BLaER1 (cell line): ENCODE results near the gene TRIM40.

Experiments used
- H3K27ac ChIP-seq: shearing (Covaris generic); formaldehyde crosslinking; 2 replicates; pipeline ENCODE4 v1.8.1; 2022
- H3K27me3 ChIP-seq: shearing (Covaris generic); formaldehyde crosslinking; 2 replicates; pipeline ENCODE4 v1.8.1; 2022
- H3K36me3 ChIP-seq: shearing (Covaris generic); formaldehyde crosslinking; 2 replicates; pipeline ENCODE4 v1.8.1; 2022
- H3K4me1 ChIP-seq: shearing (Covaris generic); formaldehyde crosslinking; 2 replicates; pipeline ENCODE4 v1.8.1; 2022
- H3K4me2 ChIP-seq: shearing (Covaris generic); formaldehyde crosslinking; 2 replicates; pipeline ENCODE4 v1.8.1; 2022
- H3K4me3 ChIP-seq: shearing (Covaris generic); formaldehyde crosslinking; 2 replicates; pipeline ENCODE4 v1.8.1; 2022
- H3K9ac ChIP-seq: shearing (Covaris generic); formaldehyde crosslinking; 2 replicates; pipeline ENCODE4 v1.8.1; 2022
- H3K9me3 ChIP-seq: shearing (Covaris generic); formaldehyde crosslinking; 2 replicates; pipeline ENCODE4 v1.8.1; 2022
- H4K20me1 ChIP-seq: shearing (Covaris generic); formaldehyde crosslinking; 2 replicates; pipeline ENCODE4 v1.8.1; 2022
- Cebpa-rat ChIP-seq: shearing (Covaris generic); IDR thresholded peaks from 2 replicates; pipeline ENCODE4 v1.8.1; 2022

The TRIM40 gene

GRCh38 chr6:30171677-30172471 is 35.9 kb downstream of the TRIM40 start:
- no peak overlapping the region for H3K27ac ChIP-seq
- no peaks in the 10 kb centered on the region for H3K9me3 ChIP-seq
- no peak overlapping the region for H3K4me3 ChIP-seq
- TF ChIP-seq Cebpa-rat, result no peak
- H4K20me1 ChIP-seq, result no peaks in the 10 kb centered on the region
- no peaks in the 10 kb centered on the region for H3K36me3 ChIP-seq
- H3K9ac ChIP-seq, result no peak overlapping the region
- H3K4me2 ChIP-seq, result peak overlapping the region; percentile 52
- peaks cover 19% of the 10 kb centered on the region for H3K27me3 ChIP-seq
- H3K4me1 ChIP-seq, result no peaks in the 10 kb centered on the region

DNA sequence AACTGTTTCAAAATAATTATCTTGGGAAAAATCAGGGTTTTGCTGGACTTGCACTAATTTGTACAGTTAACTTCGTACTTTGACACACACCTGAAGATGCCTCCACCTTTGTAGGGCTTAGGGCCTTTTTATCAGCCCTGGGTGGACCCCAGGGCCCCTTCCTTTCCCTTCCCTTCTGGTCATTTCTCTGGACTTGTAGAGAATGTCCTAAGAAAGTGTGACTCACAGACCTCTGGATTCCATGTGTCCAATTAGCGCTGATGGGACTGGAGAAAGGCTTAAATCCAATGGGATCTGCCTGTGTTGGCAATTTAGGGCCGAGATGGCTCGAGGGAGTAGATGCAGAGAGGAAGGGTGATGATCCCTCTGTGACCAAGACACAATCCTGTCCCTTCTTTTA is 36.7 kb downstream of the TRIM40 start:
- no peak overlapping the region for H3K4me3 ChIP-seq
- no peaks in the 10 kb centered on the region for H4K20me1 ChIP-seq
- no peak overlapping the region for H3K9ac ChIP-seq
- no peaks in the 10 kb centered on the region for H3K4me1 ChIP-seq
- H3K4me2 ChIP-seq, result no peak overlapping the region
- H3K9me3 ChIP-seq, result no peaks in the 10 kb centered on the region
- no peaks in the 10 kb centered on the region for H3K36me3 ChIP-seq
- no peak overlapping the region for H3K27ac ChIP-seq
- TF ChIP-seq Cebpa-rat, result no peak
- peaks cover 19% of the 10 kb centered on the region for H3K27me3 ChIP-seq

- Histone ChIP-seq H3K27me3 (peaks cover 19% of the 10 kb centered on the region), H3K9ac (no peak overlapping the region), H3K4me3 (no peak overlapping the region), H4K20me1 (no peaks in the 10 kb centered on the region), H3K27ac (no peak overlapping the region), H3K9me3 (peaks cover 15% of the 10 kb centered on the region), H3K36me3 (no peaks in the 10 kb centered on the region), H3K4me1 (no peaks in the 10 kb centered on the region), H3K4me2 (no peak overlapping the region)
- no peak for TF ChIP-seq Cebpa-rat
Measured at GRCh38 chr6:30175765-30176164, 39.8 kb downstream of the TRIM40 start.

DNA sequence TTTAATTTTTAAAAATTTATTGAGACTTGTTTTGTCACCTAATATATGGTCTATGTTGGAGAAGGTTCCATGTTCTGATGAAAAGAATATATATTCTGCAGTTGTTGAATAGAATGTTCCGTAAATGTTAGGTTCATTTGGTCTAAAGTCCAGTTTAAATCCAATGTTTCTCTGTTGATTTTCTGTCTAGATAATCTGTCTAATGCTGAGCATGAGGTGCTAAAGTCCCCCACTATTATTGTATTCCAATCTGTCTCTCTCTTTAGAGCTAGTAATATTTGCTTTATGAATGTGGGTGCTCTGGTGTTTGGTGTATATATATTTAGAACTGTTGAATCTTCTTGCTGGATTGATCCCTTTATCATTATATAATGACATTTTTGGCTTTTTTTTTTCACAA is 42.9 kb downstream of the TRIM40 start:
- Histone ChIP-seq H4K20me1 (no peaks in the 10 kb centered on the region), H3K4me2 (no peak overlapping the region), H3K4me1 (no peaks in the 10 kb centered on the region), H3K9ac (no peak overlapping the region), H3K27me3 (no peaks in the 10 kb centered on the region), H3K4me3 (no peak overlapping the region), H3K27ac (no peak overlapping the region), H3K9me3 (peaks cover 28% of the 10 kb centered on the region), H3K36me3 (peaks cover 13% of the 10 kb centered on the region; the same call in 1 of the 2 replicates)
- no peak for TF ChIP-seq Cebpa-rat

DNA sequence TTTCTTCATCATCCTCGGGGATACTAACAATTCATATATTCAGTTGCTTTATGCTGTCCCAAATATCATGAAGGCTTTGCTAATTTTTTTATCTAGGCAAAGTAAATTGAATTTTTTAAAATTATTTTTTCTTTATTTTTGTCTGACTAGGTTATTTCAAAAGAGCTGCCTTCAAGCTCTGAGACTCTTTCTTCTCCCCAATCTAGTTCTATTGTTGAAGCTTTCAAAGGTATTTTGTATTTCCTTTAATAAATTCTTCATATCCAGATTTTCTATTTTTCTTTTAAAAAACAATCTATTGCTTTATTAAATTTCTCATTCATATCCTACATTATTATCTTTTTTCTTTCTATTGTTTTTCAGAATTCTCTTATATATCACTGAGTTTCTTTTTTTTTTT is 44.2 kb downstream of the TRIM40 start:
- no peak overlapping the region for H3K27ac ChIP-seq
- H3K27me3 ChIP-seq, result no peaks in the 10 kb centered on the region
- peaks cover 26% of the 10 kb centered on the region for H3K36me3 ChIP-seq
- H4K20me1 ChIP-seq, result no peaks in the 10 kb centered on the region
- TF ChIP-seq Cebpa-rat, result no peak
- no peak overlapping the region for H3K4me2 ChIP-seq
- no peak overlapping the region for H3K4me3 ChIP-seq
- H3K9me3 ChIP-seq, result peaks cover 28% of the 10 kb centered on the region
- no peaks in the 10 kb centered on the region for H3K4me1 ChIP-seq
- H3K9ac ChIP-seq, result no peak overlapping the region

GRCh38 chr6:30184417-30185031 is 48.6 kb downstream of the TRIM40 start:
- Histone ChIP-seq H3K36me3 (peaks cover 67% of the 10 kb centered on the region), H3K27ac (no peak overlapping the region), H3K4me3 (no peak overlapping the region), H3K9ac (no peak overlapping the region), H3K4me1 (no peaks in the 10 kb centered on the region), H3K27me3 (no peaks in the 10 kb centered on the region), H4K20me1 (0 out of 2 replicates have a peak, but pooled peaks cover 5% of the 10 kb centered on the region), H3K9me3 (peaks cover 26% of the 10 kb centered on the region), H3K4me2 (no peak overlapping the region)
- no peak for TF ChIP-seq Cebpa-rat

- Histone ChIP-seq H3K9me3 (peaks cover 11% of the 10 kb centered on the region), H3K4me3 (no peak overlapping the region), H3K4me1 (no peaks in the 10 kb centered on the region), H3K9ac (no peak overlapping the region), H3K27me3 (no peaks in the 10 kb centered on the region), H4K20me1 (0 out of 2 replicates have a peak, but pooled peaks cover 5% of the 10 kb centered on the region), H3K36me3 (peaks cover 81% of the 10 kb centered on the region), H3K4me2 (no peak overlapping the region), H3K27ac (no peak overlapping the region)
- TF ChIP-seq Cebpa-rat, result no peak
Measured at GRCh38 chr6:30185846-30186484, 50.0 kb downstream of the TRIM40 start.

- Histone ChIP-seq H3K9me3 (no peaks in the 10 kb centered on the region), H3K9ac (no peak overlapping the region), H4K20me1 (peaks cover 14% of the 10 kb centered on the region; the same call in 1 of the 2 replicates), H3K36me3 (peaks cover 85% of the 10 kb centered on the region), H3K27me3 (no peaks in the 10 kb centered on the region), H3K4me2 (no peak overlapping the region), H3K27ac (no peak overlapping the region), H3K4me3 (no peak overlapping the region), H3K4me1 (no peaks in the 10 kb centered on the region)
- no peak for TF ChIP-seq Cebpa-rat
Measured at GRCh38 chr6:30188541-30188940, 52.6 kb downstream of the TRIM40 start.

- H3K9me3 ChIP-seq, result no peaks in the 10 kb centered on the region
- no peak overlapping the region for H3K4me3 ChIP-seq
- peaks cover 26% of the 10 kb centered on the region for H4K20me1 ChIP-seq
- no peak overlapping the region for H3K4me2 ChIP-seq
- no peak overlapping the region for H3K27ac ChIP-seq
- H3K4me1 ChIP-seq, result no peaks in the 10 kb centered on the region
- no peak overlapping the region for H3K9ac ChIP-seq
- no peaks in the 10 kb centered on the region for H3K27me3 ChIP-seq
- TF ChIP-seq Cebpa-rat, result no peak
- H3K36me3 ChIP-seq, result peaks cover 84% of the 10 kb centered on the region
Measured at GRCh38 chr6:30192076-30192475, 56.1 kb downstream of the TRIM40 start.
